ENCODE results near the gene ARHGAP18. TPM values are rescaled to one million over a fixed set of nuclear protein-coding genes. Genes with fewer than 3 reads are reported as not detected.
"Not testable (repeated sequence)": the region's sequence is repeated elsewhere in the genome, so short reads cannot be mapped to it uniquely, and the experiment has no call there.

Gene ARHGAP18
- polyA plus RNA-seq, 10 donors, result 10.9 to 27.8 (median 19.5) TPM

DNA sequence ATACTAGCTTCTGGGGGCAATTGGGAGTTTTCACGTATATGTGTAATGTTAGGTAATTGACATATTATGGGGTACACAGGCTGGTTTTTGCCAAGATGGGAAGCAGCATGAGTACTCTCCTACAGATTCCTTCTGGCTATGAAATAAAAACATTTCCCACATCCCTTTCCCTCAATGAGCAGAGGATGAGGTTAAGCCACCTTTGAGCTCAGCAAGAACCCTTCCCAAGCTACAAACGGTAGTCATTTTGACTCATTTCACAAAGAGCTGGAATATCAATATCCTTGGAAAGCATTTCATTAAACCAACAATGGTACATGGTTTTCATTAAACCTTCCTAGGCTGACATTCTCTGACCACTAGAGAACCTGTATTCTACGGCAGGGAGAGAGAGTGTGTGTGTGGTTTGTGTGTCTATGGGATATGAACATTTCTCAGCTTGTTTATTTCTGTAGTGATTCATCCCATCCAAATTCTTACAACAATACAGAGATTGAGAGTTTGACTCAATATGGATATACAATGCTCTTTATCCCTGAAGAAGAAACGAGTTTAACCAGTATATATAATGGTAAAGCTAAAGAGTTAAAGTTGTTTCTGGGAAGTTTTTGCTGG lies 119.5 kb downstream of the ARHGAP18 start:
- DNase-seq, result peak in 1 of 3 donors; percentile 80

- no peak for DNase-seq
These were observed 123.2 kb downstream of the ARHGAP18 start for GRCh38 chr6:129586815-129587214.

- DNase-seq, result peak in 1 of 3 donors; percentile 46
These were observed 126.1 kb downstream of the ARHGAP18 start for GRCh38 chr6:129583866-129584265.

- no peak for DNase-seq
These were observed 131.7 kb downstream of the ARHGAP18 start for GRCh38 chr6:129578315-129578714.

- no peak for DNase-seq
These were observed 132.3 kb downstream of the ARHGAP18 start for GRCh38 chr6:129577691-129578090.

GRCh38 chr6:129576456-129576855 lies 133.5 kb downstream of the ARHGAP18 start:
- no peak for DNase-seq

DNA sequence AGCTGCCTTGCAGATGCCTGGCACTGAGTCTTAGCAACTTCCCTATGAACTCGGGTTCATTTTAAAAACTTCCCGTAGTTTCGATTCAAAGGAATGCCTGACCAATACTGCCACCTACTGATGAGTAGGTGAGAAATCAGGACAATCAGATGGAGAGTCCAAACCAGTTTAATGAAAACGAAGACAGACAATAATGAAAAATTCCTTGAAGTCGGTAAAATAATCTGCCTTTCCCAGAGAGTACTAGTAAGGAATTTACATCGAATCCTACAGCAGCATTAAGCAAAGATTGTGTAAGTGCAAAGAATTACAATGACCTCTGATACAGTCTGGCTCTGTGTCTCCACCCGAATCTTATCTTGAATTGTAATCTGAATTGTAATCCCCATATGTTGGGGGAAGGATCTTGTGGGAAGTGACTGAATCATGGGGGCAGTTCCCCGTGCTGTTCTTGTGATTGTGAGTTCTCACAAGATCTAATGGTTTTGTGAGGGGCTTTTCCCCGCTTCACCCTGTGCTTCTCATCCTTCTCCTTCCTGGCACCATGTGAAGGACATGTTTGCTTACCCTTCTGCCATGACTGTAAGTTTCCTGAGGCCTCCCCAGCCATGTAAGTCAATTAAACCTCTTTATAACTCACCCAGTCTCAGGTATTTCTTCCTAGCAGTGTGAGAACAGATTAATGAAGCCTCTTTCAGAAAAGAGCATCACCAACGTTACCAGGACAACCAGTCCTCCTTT lies 134.4 kb downstream of the ARHGAP18 start:
- DNase-seq, result peak; percentile 30 to 57 (median 33)

DNA sequence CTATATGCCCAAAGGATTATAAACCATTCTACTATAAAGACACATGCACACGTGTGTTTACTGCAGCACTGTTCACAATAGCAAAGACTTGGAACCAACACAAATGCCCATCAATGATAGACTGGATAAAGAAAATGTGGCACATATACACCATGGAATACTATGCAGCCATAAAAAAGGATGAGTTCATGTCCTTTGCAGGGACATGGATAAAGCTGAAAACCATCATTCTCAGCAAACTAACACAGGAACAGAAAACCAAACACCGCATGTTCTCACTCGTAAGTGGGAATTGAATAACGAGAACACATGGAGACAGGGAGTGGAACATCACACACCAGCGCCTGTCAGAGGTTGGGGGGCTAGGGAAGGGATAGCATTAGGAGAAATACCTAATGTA lies 135.4 kb downstream of the ARHGAP18 start:
- not testable (repeated sequence) for DNase-seq

DNA sequence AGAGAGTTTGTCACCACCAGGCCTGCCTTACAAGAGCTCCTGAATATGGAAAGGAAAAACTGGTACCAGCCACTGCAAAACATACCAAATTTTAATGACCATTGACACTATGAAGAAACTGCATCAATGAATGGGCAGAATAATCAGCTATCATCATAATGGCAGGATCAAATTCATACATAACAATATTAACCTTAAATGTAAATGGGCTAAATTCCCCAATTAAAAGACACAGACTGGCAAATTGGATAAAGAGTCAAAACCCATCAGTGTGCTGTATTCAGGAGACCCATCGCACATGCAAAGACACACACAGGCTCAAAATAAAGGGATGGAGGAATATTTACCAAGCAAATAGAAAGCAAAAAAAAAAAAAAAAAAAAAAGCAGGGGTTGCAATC lies 139.0 kb downstream of the ARHGAP18 start:
- DNase-seq, result not testable (repeated sequence)

DNA sequence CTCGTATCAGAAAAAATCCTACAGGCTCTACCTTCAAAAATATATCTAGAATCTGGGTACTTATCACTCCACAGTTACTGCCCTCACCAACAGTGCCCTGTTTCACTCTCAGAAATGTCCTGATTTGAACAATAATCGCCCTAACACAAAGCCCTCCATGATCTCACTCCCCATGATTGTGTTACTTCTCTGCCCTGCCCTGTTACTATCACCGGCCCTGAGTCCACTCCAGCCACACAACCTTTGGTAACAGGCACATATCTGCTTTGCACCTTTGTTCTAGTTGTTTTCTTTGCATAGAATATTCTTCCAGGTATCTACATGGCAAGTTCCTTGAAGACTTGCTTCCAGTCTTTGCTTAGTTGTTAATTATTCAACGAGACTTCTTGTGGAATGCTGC lies 142.0 kb downstream of the ARHGAP18 start:
- no peak for DNase-seq

- no peak for DNase-seq
These were observed 142.6 kb downstream of the ARHGAP18 start for GRCh38 chr6:129567374-129567773.

DNA sequence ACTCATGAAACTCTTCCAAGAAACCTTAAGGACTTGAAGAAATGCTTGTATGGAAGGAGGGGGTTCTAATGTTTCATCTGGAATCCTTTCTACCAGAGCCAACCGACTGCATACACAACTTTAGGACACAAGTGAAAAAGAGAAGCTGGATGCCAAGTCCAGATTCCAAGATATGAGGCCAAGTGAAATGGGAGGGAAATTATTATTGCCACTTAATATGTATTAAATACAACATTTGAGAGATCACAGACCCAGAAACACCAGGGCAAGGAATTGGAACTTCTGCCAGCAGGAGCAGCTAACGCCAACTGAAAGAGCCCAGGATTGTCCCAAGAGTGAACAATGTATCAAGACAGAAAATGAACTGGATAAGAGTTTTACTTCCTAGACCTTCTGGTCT lies 144.2 kb downstream of the ARHGAP18 start:
- peak in 1 of 3 donors; percentile 29 for DNase-seq

DNA sequence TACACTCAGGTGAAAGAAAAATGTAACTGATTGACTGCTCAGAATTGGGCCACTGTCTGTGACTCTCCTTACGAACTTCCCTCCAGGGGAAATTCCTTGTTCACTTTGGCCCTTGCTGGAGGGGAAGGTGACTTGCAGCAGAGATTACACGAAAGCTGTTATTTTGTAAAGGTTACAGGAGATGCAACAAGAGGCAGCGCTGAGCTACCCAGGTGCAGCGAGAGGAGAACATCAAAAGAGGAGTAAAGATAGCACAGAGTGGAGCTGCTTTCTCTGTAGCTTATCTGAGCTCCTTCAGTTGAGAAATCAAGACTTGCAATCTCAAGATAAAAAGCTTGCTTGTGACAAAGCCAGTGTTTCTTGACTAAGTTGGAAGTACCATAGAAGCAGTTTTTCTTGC lies 144.6 kb downstream of the ARHGAP18 start:
- no peak for DNase-seq

DNA sequence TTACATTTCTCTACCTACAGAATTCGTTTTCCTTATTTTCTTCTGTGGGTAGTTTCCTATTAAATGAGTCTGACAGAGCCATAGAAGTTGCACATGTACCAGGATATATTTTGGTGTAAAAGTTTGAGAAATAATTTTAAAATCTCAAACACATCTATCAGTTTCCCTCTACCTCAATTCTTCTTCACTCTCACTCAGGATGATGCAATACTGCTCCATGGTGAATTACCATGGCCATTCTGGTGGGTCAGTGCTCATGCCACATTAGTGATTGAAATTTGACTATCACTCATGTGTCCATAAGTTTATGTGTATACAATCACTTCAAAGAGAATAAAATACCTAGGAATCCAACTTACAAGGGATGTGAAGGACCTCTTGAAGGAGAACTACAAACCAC lies 151.7 kb downstream of the ARHGAP18 start:
- no peak for DNase-seq

GRCh38 chr6:129555206-129555832 lies 154.7 kb downstream of the ARHGAP18 start:
- no peak for DNase-seq

- DNase-seq, result no peak
These were observed 157.6 kb downstream of the ARHGAP18 start for GRCh38 chr6:129552413-129552812.

- DNase-seq, result no peak
These were observed 158.5 kb downstream of the ARHGAP18 start for GRCh38 chr6:129551486-129551885.

- no peak for DNase-seq
These were observed 163.3 kb downstream of the ARHGAP18 start for GRCh38 chr6:129546702-129547101.

GRCh38 chr6:129544892-129545612 lies 164.9 kb downstream of the ARHGAP18 start:
- DNase-seq, result no peak

DNA sequence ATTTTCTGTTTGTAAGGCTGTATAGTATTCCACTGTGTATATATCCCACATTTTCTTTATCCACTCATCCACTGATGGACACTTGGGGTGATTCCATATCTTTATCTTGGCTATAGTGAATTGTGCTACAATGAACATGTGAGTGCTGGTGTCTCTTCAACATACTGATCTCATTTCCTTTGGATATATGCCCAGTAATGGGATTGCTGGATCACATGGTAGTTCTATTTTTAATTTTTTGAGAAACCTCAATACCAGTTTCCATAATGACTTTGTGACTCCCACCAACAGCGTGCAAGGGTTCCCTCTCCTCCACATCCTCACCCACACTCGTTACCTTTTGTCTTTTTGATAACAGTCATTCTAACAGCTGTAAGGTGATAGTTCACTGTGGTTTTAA lies 166.0 kb downstream of the ARHGAP18 start:
- no peak for DNase-seq

DNA sequence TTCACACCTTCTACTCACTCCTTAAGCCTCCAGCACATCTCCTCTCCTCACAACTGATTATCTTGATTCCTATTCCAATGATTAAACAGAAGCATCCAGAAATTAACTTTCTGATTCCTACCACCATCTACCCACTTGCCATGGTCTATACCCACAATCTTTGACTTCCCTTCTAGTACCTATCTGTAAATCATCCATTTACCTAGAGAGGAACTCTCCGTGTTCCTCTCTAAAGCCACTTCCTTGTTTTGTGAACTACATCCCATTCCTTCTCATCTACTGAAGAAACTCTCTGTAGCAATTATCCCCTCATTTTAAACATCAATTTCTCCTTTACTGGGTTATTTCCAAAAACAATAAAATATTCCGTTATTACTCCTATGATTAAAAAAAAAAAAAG lies 167.3 kb downstream of the ARHGAP18 start:
- no peak for DNase-seq

GRCh38 chr6:129539032-129539431 lies 170.9 kb downstream of the ARHGAP18 start:
- no peak for DNase-seq

All from muscle of back (tissue), 11 donors.